ENCODE measurements around the gene TRIM14.

The TRIM14 gene

GRCh38 chr9:98039607-98040017, 79.4 kb downstream of the TRIM14 start:
- DNase-seq (ENCODE audit: low spot score), result no peak
- in situ Hi-C loops (cut with MboI; ENCODE audit: low sequenced_read_pairs, unreplicated experiment), result no loop called here
- TF ChIP-seq CTCF (IDR thresholded peaks at IDR 0.05; ENCODE audit: borderline replicate concordance, control extremely low read depth, extremely low read depth, insufficient read depth, missing control alignments), result no peak

GRCh38 chr9:98038958-98039357, 80.1 kb downstream of the TRIM14 start:
- TF ChIP-seq CTCF (IDR thresholded peaks at IDR 0.05; ENCODE audit: borderline replicate concordance, control extremely low read depth, extremely low read depth, insufficient read depth, missing control alignments), result no peak
- no peak for DNase-seq (ENCODE audit: low spot score)
- in situ Hi-C loops (cut with MboI; ENCODE audit: low sequenced_read_pairs, unreplicated experiment), result no loop called here

GRCh38 chr9:98037357-98037756, 81.7 kb downstream of the TRIM14 start:
- DNase-seq (ENCODE audit: low spot score), result no peak
- in situ Hi-C loops (cut with MboI; ENCODE audit: low sequenced_read_pairs, unreplicated experiment), result no loop called here
- TF ChIP-seq CTCF (IDR thresholded peaks at IDR 0.05; ENCODE audit: borderline replicate concordance, control extremely low read depth, extremely low read depth, insufficient read depth, missing control alignments), result no peak

GRCh38 chr9:98034593-98035546, 84.2 kb downstream of the TRIM14 start:
- in situ Hi-C loops (cut with MboI; ENCODE audit: low sequenced_read_pairs, unreplicated experiment), result no loop called here
- peak; percentile 77 for DNase-seq (ENCODE audit: low spot score)
- TF ChIP-seq CTCF (IDR thresholded peaks at IDR 0.05; ENCODE audit: borderline replicate concordance, control extremely low read depth, extremely low read depth, insufficient read depth, missing control alignments), result peak; percentile 79

GRCh38 chr9:98031935-98032334, 87.1 kb downstream of the TRIM14 start:
- DNase-seq (ENCODE audit: low spot score), result no peak
- in situ Hi-C loops (cut with MboI; ENCODE audit: low sequenced_read_pairs, unreplicated experiment), result no loop called here
- no peak for TF ChIP-seq CTCF (IDR thresholded peaks at IDR 0.05; ENCODE audit: borderline replicate concordance, control extremely low read depth, extremely low read depth, insufficient read depth, missing control alignments)

- no peak for DNase-seq (ENCODE audit: low spot score)
- TF ChIP-seq CTCF (IDR thresholded peaks at IDR 0.05; ENCODE audit: borderline replicate concordance, control extremely low read depth, extremely low read depth, insufficient read depth, missing control alignments), result no peak
- in situ Hi-C loops (cut with MboI; ENCODE audit: low sequenced_read_pairs, unreplicated experiment), result no loop called here
Measured at GRCh38 chr9:98031169-98031568, 87.9 kb downstream of the TRIM14 start.

Data from GM13976 (cell line).